SK-N-MC (cell line): ENCODE data around the gene GPD1L.

ENCODE experiments used
- DNase-seq: peaks from one replicate; pipeline ENCODE4 v3.0.0-alpha.2; 2011; ENCODE audit warnings: low read depth, low spot score
- H3K27ac ChIP-seq: fragments of 200-600 bp; sonication (generic); 2 replicates; pipeline ENCODE4 v1.5.1; 2016; ENCODE audit warnings: mixed run types
- H3K36me3 ChIP-seq: fragments of 200-600 bp; sonication (generic); 2 replicates; pipeline ENCODE4 v1.6.1; 2017; ENCODE audit warnings: antibody characterized with exemption, low read length, mixed read lengths; ENCODE audit not compliant: insufficient read depth
- H3K4me3 ChIP-seq: fragments of 200-600 bp; sonication (generic); 2 replicates; pipeline ENCODE4 v1.5.1; 2016
- H3K9ac ChIP-seq: fragments of 200-600 bp; sonication (generic); 2 replicates; pipeline ENCODE4 v1.8.0; 2017; ENCODE audit warnings: mixed run types, mixed read lengths; ENCODE audit not compliant: insufficient read length
- H3K9me3 ChIP-seq: fragments of 200-600 bp; sonication (generic); 2 replicates; pipeline ENCODE4 v1.6.1; 2017; ENCODE audit warnings: low read depth, mild to moderate bottlenecking, antibody characterized with exemption, low read length, moderate library complexity, mixed read lengths
- EZH2 ChIP-seq: fragments of 200-600 bp; sonication (generic); IDR thresholded peaks from one replicate; pipeline ENCODE4 v1.6.1; 2017; ENCODE audit warnings: antibody characterized with exemption
- FOXP2 ChIP-seq: optimal IDR thresholded peaks from 2 replicates; pipeline ENCODE3; 2011; ENCODE audit warnings: mild to moderate bottlenecking, moderate library complexity; ENCODE audit not compliant: insufficient read depth; ENCODE audit errors: extremely low read length, control extremely low read depth
- POLR2AphosphoS5 ChIP-seq: IDR thresholded peaks from 2 replicates; pipeline ENCODE4 v1.6.1; 2012; ENCODE audit warnings: mild to moderate bottlenecking, low read depth, low read length, borderline replicate concordance

The GPD1L gene

GRCh38 chr3:32175607-32176197 is 69.3 kb downstream of the GPD1L start:
- no peak for DNase-seq
- no peaks in the 10 kb centered on the region for H3K9me3 ChIP-seq
- H3K9ac ChIP-seq = no peak overlapping the region
- H3K4me3 ChIP-seq = no peak overlapping the region
- TF ChIP-seq POLR2AphosphoS5 = no peak
- no peak for TF ChIP-seq EZH2
- TF ChIP-seq FOXP2 = no peak
- no peak overlapping the region for H3K27ac ChIP-seq
- H3K36me3 ChIP-seq = no peaks in the 10 kb centered on the region

GRCh38 chr3:32176989-32177701 is 70.7 kb downstream of the GPD1L start:
- Histone ChIP-seq H3K27ac (no peak overlapping the region), H3K9me3 (no peaks in the 10 kb centered on the region), H3K9ac (no peak overlapping the region), H3K36me3 (no peaks in the 10 kb centered on the region), H3K4me3 (no peak overlapping the region)
- no peak for DNase-seq
- no peak for TF ChIP-seq POLR2AphosphoS5
- no peak for TF ChIP-seq EZH2
- no peak for TF ChIP-seq FOXP2

GRCh38 chr3:32177702-32178198 is 71.3 kb downstream of the GPD1L start:
- H3K27ac ChIP-seq = no peak overlapping the region
- TF ChIP-seq POLR2AphosphoS5 (no peak), EZH2 (no peak), FOXP2 (no peak)
- H3K4me3 ChIP-seq = no peak overlapping the region
- H3K9me3 ChIP-seq = no peaks in the 10 kb centered on the region
- DNase-seq = no peak
- H3K9ac ChIP-seq = no peak overlapping the region
- no peaks in the 10 kb centered on the region for H3K36me3 ChIP-seq

- Histone ChIP-seq H3K36me3 (no peaks in the 10 kb centered on the region), H3K4me3 (no peak overlapping the region), H3K27ac (no peak overlapping the region), H3K9ac (no peak overlapping the region), H3K9me3 (no peaks in the 10 kb centered on the region)
- no peak for DNase-seq
- no peak for TF ChIP-seq FOXP2
- TF ChIP-seq EZH2 = no peak
- TF ChIP-seq POLR2AphosphoS5 = no peak
Observed at GRCh38 chr3:32180141-32180784, 73.8 kb downstream of the GPD1L start.

- H3K9me3 ChIP-seq = no peaks in the 10 kb centered on the region
- DNase-seq = no peak
- TF ChIP-seq EZH2 = no peak
- TF ChIP-seq FOXP2 = no peak
- TF ChIP-seq POLR2AphosphoS5 = no peak
- H3K9ac ChIP-seq = no peak overlapping the region
- H3K27ac ChIP-seq = no peak overlapping the region
- H3K36me3 ChIP-seq = no peaks in the 10 kb centered on the region
- H3K4me3 ChIP-seq = no peak overlapping the region
Observed at GRCh38 chr3:32181365-32181764, 74.9 kb downstream of the GPD1L start.

- no peak overlapping the region for H3K4me3 ChIP-seq
- no peak overlapping the region for H3K27ac ChIP-seq
- no peaks in the 10 kb centered on the region for H3K9me3 ChIP-seq
- DNase-seq = no peak
- no peak for TF ChIP-seq EZH2
- TF ChIP-seq FOXP2 = no peak
- TF ChIP-seq POLR2AphosphoS5 = no peak
- no peak overlapping the region for H3K9ac ChIP-seq
- no peaks in the 10 kb centered on the region for H3K36me3 ChIP-seq
Observed at GRCh38 chr3:32181796-32182195, 75.4 kb downstream of the GPD1L start.

- Histone ChIP-seq H3K4me3 (no peak overlapping the region), H3K36me3 (no peaks in the 10 kb centered on the region), H3K9me3 (no peaks in the 10 kb centered on the region), H3K27ac (no peak overlapping the region), H3K9ac (no peak overlapping the region)
- DNase-seq = no peak
- TF ChIP-seq FOXP2 (no peak), POLR2AphosphoS5 (no peak), EZH2 (no peak)
Observed at GRCh38 chr3:32184187-32184730, 77.8 kb downstream of the GPD1L start.

- no peaks in the 10 kb centered on the region for H3K9me3 ChIP-seq
- TF ChIP-seq EZH2 (no peak), FOXP2 (no peak), POLR2AphosphoS5 (no peak)
- no peak overlapping the region for H3K27ac ChIP-seq
- no peak overlapping the region for H3K9ac ChIP-seq
- no peaks in the 10 kb centered on the region for H3K36me3 ChIP-seq
- no peak for DNase-seq
- H3K4me3 ChIP-seq = no peak overlapping the region
Observed at GRCh38 chr3:32186097-32186496, 79.7 kb downstream of the GPD1L start.
